Inferior parietal cortex (tissue), 1 donor: ENCODE results near the gene ING4.
"Not testable (repeated sequence)": the region's sequence is repeated elsewhere in the genome, so short reads cannot be mapped to it uniquely, and the experiment has no call there.

Experiments
- DNase-seq: peaks from one replicate; pipeline ENCODE4 v3.0.0-alpha.2; 2016; ENCODE audit errors: extremely low spot score

Gene ING4

DNA sequence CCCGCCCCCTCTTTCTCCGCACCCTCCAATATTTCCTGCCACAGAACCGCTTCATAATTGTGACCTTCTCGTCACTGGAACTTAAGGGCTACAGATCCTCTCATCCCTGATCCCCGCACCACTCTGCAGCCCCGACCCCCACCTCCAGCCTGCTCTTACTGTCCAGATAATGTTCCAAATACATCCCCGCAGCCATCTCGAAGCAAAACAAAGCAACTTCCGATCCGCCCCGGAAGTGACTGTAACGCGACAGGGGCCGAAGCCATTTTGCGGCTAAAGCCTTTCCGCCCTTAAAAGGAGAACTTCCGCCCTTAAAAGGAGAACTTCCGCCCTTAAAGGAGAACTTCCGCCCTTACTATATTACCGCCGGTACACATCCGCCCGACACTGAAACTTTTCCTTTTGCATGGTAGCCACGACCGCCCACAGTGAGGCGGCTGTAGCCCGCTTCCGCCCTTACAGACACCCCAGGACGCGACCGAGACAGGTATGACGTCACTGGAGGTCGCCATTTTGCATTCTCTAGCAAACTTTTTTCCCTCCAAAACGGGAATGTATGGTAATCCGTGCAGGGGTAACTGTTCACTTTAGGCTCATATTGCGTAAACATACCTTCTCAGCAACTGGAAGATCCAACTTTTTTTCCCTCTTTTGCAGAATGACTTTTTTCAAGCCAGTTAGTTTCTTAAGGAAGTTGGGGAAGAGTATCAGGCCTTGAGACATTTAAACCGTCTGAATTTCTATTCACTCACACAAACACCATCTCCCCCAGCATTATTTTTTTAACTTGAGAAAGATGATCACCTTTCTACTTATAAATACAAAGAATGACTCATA is at the start of gene ING4:
ING4 (minus strand) TSS at position 214 of the 837 bp plus-strand sequence; CDS start at position 196, 18 bp downstream.
- peak; percentile 100 for DNase-seq

GRCh38 chr12:6708960-6709394 is 46.1 kb upstream of the ING4 start:
- no peak for DNase-seq

GRCh38 chr12:6708351-6708750 is 45.4 kb upstream of the ING4 start:
- DNase-seq: not testable (repeated sequence)

DNA sequence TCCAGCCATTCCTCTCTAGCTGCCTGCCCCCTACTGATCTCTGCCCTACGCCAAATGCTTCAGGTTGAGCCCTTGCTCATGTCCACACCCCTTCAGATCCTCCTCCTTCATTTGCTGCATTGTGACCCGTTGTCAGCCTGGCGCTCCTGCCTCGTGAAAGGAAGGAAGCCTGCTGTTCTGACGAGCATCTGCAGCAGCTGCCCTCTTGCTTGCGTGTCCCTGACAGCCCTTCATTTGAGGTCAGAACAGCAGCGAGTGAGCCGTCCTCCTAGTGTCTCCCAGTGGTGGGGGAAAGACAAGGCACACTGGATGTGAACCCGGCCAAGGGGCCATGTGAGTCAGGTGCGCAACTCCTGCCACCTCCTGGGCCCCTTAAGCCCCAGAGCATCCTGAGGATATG is 40.7 kb upstream of the ING4 start:
- DNase-seq: no peak

DNA sequence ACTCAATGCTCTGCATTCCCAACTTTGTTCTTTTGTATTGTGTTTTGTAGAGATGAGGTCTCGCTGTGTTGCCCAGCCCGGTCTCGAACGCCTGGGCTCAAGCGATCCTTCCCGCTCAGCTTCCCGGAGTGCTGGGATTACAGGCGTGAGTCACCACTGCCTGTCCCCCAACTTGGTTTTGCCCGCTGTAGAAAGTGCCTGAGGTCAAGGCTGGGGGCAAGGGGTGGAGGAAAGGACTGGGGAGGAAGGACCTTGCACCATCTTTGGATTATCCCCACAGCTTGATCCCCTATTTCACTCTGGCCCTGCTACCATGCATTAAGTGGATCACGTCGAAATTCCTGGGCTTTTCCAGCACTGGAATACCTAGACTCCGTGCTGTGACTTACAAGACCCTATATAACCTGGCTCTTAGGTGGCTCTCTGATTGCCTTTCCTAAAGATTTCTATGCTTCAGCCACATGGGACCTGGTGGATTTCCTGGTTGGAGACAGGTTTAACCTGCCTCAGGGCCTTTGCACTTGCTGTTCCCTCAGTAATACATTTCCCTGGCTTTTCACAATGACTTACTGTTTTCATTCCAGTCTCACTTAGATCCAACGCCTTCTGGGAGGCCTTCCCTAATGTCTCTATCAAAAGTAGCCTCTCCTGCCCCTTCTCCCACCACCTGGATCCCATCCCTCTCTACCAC is 38.3 kb upstream of the ING4 start:
- DNase-seq: no peak

DNA sequence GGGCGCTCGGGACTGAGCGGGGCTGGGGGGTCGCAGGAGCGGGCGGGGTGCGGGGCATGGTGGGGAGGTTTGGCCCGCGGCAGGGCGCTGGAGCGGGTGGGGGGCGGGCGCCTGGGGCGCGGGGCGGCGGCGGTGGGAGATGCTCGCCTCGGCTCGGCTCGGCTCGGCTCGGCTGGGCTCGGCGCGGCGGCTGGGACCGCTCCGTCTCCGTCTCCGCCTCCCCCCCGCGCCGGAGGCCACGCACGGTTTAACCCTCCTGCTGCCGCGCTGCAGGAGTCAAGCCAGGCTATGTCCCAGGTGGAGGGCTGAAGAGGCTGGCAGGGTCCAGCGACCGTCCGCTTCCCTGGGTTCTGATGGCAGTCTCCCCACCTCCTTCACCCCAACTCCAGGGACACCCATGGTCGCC is 37.7 kb upstream of the ING4 start, which contains the start of gene PIANP:
PIANP (minus strand) TSS at position 170 of the 406 bp plus-strand sequence. CDS start 2,754 bp downstream, outside the sequence.
- no peak for DNase-seq

GRCh38 chr12:6699989-6700645 is 37.2 kb upstream of the ING4 start:
- DNase-seq: no peak

- DNase-seq: no peak
These were observed 36.5 kb upstream of the ING4 start for GRCh38 chr12:6699259-6699988.

DNA sequence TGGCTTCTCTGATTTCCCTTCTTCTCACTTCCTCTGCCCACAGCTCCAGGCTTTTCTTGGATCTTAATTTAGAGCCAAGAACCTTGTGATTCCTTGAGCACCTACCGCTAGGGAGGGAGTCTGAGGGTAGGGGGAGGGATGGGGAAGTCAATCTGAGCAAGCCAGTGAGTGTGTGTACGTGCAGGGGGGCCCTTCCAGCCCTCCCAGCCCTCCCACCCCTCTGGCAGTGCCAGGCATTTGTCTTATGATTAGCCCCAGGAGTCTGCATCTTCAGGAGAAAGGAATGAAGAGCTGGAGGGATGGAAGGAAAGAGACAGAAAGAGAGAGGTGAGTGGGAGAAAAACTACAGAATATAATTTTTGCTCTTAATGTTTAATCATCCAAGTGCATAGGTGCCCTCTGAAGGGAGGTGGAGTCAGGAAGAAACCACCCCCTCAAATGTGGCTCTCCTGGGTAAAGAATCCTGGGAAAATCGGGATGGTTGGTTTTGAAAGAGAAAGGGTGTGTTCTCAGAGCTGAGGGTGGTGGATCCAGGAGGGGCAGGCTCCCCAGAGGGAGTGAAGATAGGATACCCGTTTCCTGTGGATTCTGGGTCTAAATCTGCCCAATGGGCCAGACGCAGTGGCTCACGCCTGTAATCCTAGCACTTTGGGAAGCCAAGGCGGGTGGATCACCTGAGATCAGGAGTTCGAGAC is 35.6 kb upstream of the ING4 start:
- no peak for DNase-seq

DNA sequence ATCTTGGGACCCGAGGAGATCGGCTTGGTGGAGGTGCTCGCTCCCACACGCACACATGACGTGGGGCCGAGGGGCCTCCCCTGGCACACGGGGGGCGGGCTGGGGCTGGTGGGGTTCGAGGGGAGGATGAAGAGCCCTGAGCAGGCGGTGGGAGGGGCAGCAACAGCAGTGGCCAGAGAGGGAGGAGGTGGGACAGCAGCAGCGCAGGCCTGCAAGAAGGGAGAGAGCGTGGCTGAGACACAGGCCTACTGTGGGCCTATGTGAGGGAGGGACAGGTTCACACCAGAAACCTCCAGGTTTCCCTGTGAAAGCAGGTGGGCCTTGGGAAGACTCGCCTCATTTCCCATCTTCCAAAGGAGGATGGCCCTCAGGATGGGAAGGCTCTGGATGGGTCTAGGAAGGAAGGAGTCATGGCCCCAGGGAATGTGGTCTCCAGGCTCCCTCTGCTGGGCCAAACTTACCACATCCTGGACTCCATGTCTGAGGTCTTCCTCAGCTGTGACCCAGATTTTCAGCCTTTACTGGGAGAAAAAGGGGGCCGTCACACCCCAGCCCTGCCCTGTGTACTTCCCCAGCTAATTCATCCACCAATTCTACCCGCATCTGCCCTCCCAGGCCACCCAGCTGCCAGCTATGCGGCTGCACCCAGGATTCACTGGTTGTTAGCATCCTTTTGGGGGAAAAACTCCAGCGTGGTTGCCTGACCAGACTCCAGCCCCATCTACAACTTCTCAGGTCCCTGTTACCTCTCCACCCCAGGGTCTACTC is 34.8 kb upstream of the ING4 start:
- no peak for DNase-seq

GRCh38 chr12:6696690-6697583 is 34.0 kb upstream of the ING4 start:
- no peak for DNase-seq

DNA sequence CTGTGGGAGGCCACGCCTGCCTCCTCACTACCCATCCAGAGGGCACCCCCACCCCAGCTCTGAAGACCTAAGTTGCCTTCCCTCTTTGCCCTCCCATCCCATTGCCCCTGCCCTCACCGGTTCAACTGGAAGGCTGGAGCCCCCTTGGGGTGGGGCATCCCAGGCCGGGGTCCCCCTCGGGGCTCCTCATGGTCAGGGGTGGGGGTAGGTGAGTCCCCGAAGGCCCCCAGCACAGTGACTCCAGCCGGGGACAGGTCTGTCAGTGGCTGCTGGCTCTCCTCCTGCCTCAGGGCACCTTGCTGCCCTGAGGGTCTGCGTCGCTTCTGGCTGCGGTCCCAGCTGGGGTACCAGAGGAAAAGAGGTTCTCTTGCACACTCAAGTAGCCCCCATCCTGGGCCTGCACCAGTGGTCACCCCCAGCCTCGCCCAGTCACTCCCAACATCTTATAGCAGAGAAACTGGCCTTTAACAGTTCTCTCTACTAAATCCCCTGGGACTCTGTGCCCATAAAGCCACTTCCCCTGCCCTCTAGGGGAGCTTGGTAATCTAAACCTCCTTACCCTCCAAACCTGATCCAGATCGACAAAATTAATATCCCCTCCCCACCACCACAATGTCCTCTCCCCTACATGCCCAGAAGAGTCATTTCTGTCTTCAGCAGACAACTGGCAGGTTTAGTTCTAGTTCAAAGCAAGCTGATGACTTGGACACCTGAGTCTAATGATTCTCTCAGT is 32.6 kb upstream of the ING4 start:
- DNase-seq: no peak

GRCh38 chr12:6694701-6695100 is 31.8 kb upstream of the ING4 start:
- DNase-seq: no peak

- DNase-seq: no peak
These were observed 31.0 kb upstream of the ING4 start for GRCh38 chr12:6693832-6694355.

- no peak for DNase-seq
These were observed 30.0 kb upstream of the ING4 start for GRCh38 chr12:6692888-6693287.

DNA sequence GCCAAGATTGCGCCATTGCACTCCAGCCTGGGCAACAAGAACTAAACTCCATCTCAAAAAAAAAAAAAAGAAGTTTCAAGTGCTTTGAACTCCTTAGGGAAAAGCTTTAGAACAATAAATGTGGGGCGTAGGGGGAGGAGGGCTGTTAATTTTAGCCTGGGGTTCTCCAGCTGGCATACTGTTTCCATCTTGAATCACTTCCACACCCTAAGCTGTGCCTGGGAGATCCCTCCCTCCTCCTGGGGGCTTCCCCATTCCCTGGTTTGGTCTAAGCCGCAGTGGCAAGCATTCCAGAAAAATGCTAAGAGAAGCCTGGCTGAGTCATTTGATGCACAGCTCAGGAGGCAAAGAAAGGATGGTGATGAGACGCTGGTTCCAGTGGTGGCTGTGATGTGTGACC is 28.6 kb upstream of the ING4 start:
- no peak for DNase-seq

DNA sequence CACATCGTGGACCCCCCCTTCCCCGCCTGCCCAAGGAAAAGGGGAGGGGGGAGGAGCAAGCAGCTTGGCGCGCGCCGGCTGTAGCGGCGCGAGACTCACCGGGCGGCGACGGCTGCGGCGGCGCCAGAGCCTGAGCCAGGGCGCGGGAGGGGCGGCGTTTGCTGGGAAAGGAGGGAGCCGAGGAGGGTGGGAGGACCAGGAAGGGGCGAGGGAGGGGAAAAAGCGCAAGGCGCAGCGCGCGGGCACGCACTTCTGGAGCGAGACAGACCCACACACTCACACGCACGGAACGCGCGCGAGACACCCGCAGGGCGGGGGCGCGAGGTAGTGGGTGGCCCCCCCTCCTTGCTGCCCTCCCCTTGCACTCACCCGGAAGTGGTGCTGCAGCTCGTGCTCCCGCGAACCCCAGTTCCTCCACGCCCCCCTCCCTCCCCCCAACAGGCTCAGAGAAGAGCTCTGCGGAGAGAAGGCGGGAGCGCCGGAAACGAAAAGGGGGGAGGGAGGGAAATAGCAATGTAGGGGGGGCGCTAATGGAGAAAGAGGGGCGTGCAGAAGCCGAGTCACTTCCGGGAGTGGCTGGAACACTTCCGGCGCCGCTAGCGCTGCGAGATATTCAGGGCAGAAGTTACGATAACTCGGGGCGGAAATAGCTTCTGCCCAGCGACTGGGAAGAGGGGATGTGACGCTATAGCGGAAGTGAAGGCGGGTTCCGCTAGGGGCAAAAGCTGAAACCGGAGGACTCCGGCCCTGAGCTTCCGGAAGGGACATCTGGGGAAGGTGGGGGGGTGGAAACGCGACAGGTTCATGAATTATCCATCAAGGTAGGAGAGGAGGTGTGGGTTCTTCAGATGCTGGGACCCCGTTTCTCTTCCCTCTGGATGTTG is 26.3 kb upstream of the ING4 start, which contains the start of gene ZNF384:
ZNF384 (minus strand) TSS at position 377 of the 884 bp plus-strand sequence. CDS start 9,855 bp downstream, outside the sequence.
- DNase-seq: peak; percentile 100
